ENCODE results near the gene KNDC1. TPM values are rescaled to one million over a fixed set of nuclear protein-coding genes. Genes with fewer than 3 reads are reported as not detected.

The KNDC1 gene
- total RNA-seq, 3 donors from 2014 or later = 0.98 to 2.3 TPM; not detected in 1

DNA sequence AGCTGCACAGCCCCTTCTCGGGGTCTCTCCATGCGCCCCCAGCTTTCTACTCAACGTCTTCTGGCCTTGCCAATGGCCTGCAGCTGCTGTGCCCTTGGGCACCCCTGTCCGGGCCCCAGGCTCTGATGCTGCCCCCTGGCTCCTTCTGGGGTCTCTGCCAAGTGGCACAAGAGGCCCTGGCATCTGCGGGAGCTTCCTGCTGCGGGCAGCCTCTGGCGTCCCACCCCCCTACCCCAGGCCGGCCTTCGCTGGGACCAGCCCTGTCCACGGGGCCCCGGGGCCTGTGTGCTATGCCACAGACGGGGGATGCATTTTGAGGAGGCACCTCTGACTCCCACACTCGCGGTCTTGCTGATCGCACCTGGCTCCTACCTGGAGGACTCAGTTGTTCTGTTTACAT lies 80.0 kb downstream of the KNDC1 start:
- Histone ChIP-seq H3K9me3 (no peaks in the 10 kb centered on the region), H3K36me3 (no peaks in the 10 kb centered on the region), H3K27ac (no peak overlapping the region), H3K4me1 (peaks cover 0 to 4% of the 10 kb centered on the region in 2 donors), H3K4me3 (no peak overlapping the region), H3K27me3 (peaks cover 18 to 97% of the 10 kb centered on the region in 2 donors)
- TF ChIP-seq, protein P1, sequence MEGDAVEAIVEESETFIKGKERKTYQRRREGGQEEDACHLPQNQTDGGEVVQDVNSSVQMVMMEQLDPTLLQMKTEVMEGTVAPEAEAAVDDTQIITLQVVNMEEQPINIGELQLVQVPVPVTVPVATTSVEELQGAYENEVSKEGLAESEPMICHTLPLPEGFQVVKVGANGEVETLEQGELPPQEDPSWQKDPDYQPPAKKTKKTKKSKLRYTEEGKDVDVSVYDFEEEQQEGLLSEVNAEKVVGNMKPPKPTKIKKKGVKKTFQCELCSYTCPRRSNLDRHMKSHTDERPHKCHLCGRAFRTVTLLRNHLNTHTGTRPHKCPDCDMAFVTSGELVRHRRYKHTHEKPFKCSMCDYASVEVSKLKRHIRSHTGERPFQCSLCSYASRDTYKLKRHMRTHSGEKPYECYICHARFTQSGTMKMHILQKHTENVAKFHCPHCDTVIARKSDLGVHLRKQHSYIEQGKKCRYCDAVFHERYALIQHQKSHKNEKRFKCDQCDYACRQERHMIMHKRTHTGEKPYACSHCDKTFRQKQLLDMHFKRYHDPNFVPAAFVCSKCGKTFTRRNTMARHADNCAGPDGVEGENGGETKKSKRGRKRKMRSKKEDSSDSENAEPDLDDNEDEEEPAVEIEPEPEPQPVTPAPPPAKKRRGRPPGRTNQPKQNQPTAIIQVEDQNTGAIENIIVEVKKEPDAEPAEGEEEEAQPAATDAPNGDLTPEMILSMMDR (IDR thresholded peaks at IDR 0.05) = no peak
- TF ChIP-seq POLR2A (IDR thresholded peaks at IDR 0.05) = no peak
- no peak for TF ChIP-seq POLR2AphosphoS5 (IDR thresholded peaks at IDR 0.05)
- intact Hi-C loops (cut with DNase I; ENCODE audit: low total_unique reads) = no loop called here
- DNase-seq (ENCODE audit: low spot score in 2 of 2) = no peak

DNA sequence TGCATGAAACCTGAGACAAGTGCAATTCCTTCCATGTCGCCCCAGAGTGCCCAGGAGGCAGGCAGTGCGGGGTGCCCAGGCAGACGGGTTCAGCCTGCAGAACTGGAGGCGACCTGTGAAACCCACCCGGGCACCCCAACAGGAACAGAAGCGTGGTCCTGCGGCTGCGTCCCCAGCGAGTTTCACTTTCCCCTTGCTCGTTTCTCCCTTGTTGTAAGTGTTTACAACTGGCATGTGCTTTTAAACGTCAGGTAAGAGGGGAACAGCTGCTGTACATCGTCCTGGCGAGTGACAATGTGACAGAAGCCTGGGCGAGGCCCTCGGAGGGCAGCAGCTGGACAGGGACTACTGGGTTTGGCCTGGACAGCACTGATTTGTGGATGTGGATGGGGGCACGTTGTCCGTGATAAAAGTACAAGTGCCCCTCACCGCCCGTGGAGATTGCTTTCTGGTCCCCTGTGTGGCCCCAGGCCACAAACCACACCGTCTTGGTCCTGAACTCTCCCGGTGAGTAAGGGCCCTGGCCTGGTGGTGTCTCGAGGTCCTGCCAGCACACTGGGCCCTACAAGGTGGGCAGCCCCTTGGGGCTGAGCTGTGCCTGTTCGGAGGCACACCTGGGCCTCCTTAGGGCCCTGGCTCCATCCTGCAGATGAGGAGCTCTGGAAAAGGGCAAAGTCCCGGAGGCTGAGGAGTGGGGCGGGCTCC lies 81.6 kb downstream of the KNDC1 start:
- no peaks in the 10 kb centered on the region for H3K9me3 ChIP-seq
- no peak for DNase-seq (ENCODE audit: low spot score in 2 of 2)
- no peak overlapping the region for H3K27ac ChIP-seq
- intact Hi-C loops (cut with DNase I; ENCODE audit: low total_unique reads) = no loop called here
- H3K36me3 ChIP-seq = no peaks in the 10 kb centered on the region
- H3K4me1 ChIP-seq = peaks cover 0 to 4% of the 10 kb centered on the region in 2 donors
- H3K4me3 ChIP-seq = peak overlapping the region in 2 of 3 donors; percentile 16 to 22
- H3K27me3 ChIP-seq = peaks cover 18 to 94% of the 10 kb centered on the region in 2 donors
- TF ChIP-seq, protein P1 (IDR thresholded peaks at IDR 0.05) = no peak
- TF ChIP-seq POLR2A (IDR thresholded peaks at IDR 0.05) (no peak), POLR2AphosphoS5 (IDR thresholded peaks at IDR 0.05) (no peak)

DNA sequence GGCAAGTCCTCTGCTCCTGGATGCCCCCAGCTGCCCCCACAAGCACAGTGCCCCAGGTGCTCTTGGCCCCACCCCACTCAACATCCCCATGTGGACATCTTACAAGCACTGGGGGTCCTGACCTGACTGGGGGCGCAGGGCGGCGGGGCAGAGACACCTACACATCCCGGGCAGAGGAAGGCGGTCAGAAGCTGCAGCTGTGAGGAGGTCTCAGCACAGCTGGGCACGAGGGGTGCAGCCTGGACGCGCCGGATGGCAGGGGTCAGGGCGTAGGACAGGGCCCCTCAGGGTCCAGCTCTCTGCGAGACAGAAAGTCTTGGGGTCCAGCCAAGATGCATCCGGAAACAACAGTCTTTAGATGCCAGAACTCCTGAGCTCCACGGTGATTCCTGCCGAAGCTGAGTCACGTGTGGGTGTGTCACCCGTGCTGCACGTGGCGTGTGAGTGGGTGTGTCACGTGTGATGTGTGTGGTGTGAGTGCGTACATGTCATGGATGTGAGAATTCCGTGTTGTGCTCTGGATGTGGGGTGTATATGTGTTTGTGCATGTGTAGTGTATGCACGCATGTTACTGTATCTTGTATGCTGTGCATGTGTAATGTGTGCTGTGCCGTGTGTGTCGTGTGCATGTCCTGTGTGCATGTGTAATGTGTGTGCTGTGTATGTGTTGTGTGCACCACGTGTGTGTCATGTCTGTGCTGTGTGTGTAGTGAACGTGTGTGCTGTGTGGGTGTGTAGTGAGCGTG lies 82.8 kb downstream of the KNDC1 start:
- Histone ChIP-seq H3K36me3 (no peaks in the 10 kb centered on the region), H3K27ac (no peak overlapping the region), H3K4me3 (no peak overlapping the region), H3K4me1 (no peaks in the 10 kb centered on the region), H3K27me3 (peaks cover 9 to 92% of the 10 kb centered on the region in 2 donors), H3K9me3 (no peaks in the 10 kb centered on the region)
- TF ChIP-seq, protein P1 (IDR thresholded peaks at IDR 0.05) = no peak
- TF ChIP-seq POLR2AphosphoS5 (IDR thresholded peaks at IDR 0.05) (no peak), POLR2A (IDR thresholded peaks at IDR 0.05) (no peak)
- DNase-seq (ENCODE audit: low spot score in 2 of 2) = no peak
- intact Hi-C loops (cut with DNase I; ENCODE audit: low total_unique reads) = no loop called here

DNA sequence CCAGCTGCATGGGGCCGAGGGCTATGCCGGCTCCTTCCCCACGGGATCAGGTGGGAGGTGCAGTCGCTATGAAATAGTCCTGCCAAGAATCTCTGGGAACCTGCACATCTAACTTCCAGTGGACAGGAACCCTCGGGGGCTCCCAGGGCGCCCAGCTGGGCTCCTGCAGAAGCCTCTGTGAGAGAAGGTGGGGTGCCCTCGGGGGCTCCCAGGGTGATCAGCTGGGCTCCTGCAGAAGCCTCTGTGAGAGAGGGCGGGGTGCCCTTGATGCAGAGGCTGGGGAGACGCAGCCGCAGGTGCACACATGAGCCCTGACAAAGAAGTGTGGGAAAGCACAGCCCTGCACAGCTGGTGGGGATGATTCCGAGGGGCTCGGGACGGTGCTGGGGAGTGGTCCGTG lies 83.6 kb downstream of the KNDC1 start:
- DNase-seq (ENCODE audit: low spot score in 2 of 2) = no peak
- Histone ChIP-seq H3K9me3 (no peaks in the 10 kb centered on the region), H3K27me3 (peaks cover 5 to 92% of the 10 kb centered on the region in 2 donors), H3K36me3 (no peaks in the 10 kb centered on the region), H3K27ac (no peak overlapping the region), H3K4me3 (no peak overlapping the region), H3K4me1 (no peaks in the 10 kb centered on the region)
- TF ChIP-seq, protein P1 (IDR thresholded peaks at IDR 0.05) = no peak
- no peak for TF ChIP-seq POLR2AphosphoS5 (IDR thresholded peaks at IDR 0.05)
- TF ChIP-seq POLR2A (IDR thresholded peaks at IDR 0.05) = no peak
- intact Hi-C loops (cut with DNase I; ENCODE audit: low total_unique reads) = no loop called here
